Mucosa of rectum (tissue), 2 donors: ENCODE data around the gene MEN1.

Experiments used
- H3K27ac ChIP-seq, 2 donors: one replicate each; pipeline ENCODE4 v1.7.0; 2013; ENCODE audit warnings: inconsistent platforms in 2 of 2, low read depth in 2 of 2, low read length in 2 of 2
- H3K27me3 ChIP-seq, 2 donors: one replicate each; pipeline ENCODE4 v1.7.0; 2013; ENCODE audit warnings: low read length in 2 of 2; ENCODE audit not compliant: control insufficient read depth in 2 of 2, insufficient read depth in 2 of 2
- H3K36me3 ChIP-seq, 2 donors: one replicate each; pipeline ENCODE4 v1.7.0; 2013; ENCODE audit warnings: low read length in 2 of 2; ENCODE audit not compliant: control insufficient read depth in 2 of 2, insufficient read depth in 2 of 2
- H3K4me1 ChIP-seq, 2 donors: one replicate each; pipeline ENCODE4 v1.7.0; 2013; ENCODE audit warnings: low read length in 2 of 2, mild to moderate bottlenecking in 1 of 2; ENCODE audit not compliant: control insufficient read depth in 2 of 2, insufficient read depth in 2 of 2
- H3K4me3 ChIP-seq, 2 donors: one replicate each; pipeline ENCODE4 v1.7.0; 2013; ENCODE audit warnings: low read length in 2 of 2
- H3K9ac ChIP-seq, 2 donors: one replicate each; pipeline ENCODE4 v1.7.0; 2013; ENCODE audit warnings: low read length in 2 of 2, low read depth in 1 of 2, mild to moderate bottlenecking in 1 of 2
- H3K9me3 ChIP-seq, 2 donors: one replicate each; pipeline ENCODE4 v1.7.0; 2013; ENCODE audit warnings: low read length in 2 of 2; ENCODE audit not compliant: control insufficient read depth in 2 of 2
- donor health status: healthy.
- donor health status: Normal muscosa, but diverticular disease.

MEN1 gene

GRCh38 chr11:64760759-64761420 is 49.5 kb downstream of the MEN1 start:
- no peak overlapping the region for H3K9ac ChIP-seq
- H3K4me3 ChIP-seq: no peak overlapping the region
- H3K4me1 ChIP-seq: peaks cover 2 to 25% of the 10 kb centered on the region in 2 donors
- peaks cover 30 to 31% of the 10 kb centered on the region in 2 donors for H3K36me3 ChIP-seq
- no peak overlapping the region for H3K27ac ChIP-seq
- H3K27me3 ChIP-seq: no peaks in the 10 kb centered on the region
- H3K9me3 ChIP-seq: no peaks in the 10 kb centered on the region

- H3K36me3 ChIP-seq: peaks cover 22 to 25% of the 10 kb centered on the region in 2 donors
- no peaks in the 10 kb centered on the region for H3K27me3 ChIP-seq
- H3K4me3 ChIP-seq: no peak within 1 kb of the TSS
- no peaks in the 10 kb centered on the region for H3K9me3 ChIP-seq
- peak within 1 kb of the TSS in 1 of 2 donors; percentile 32 for H3K27ac ChIP-seq
- H3K9ac ChIP-seq: peak within 1 kb of the TSS in 1 of 2 donors; percentile 5
- peaks cover 2 to 24% of the 10 kb centered on the region in 2 donors for H3K4me1 ChIP-seq
Measured at GRCh38 chr11:64759722-64760719, 50.3 kb downstream of the MEN1 start, which contains the start of gene PYGM. Gene PYGM, minus strand, starts transcription at chr11:64759974. Its CDS starts 76 bp downstream, at chr11:64759898.

- peaks cover 2 to 19% of the 10 kb centered on the region in 2 donors for H3K4me1 ChIP-seq
- peak overlapping the region in 1 of 2 donors; percentile 32 for H3K27ac ChIP-seq
- H3K9ac ChIP-seq: peak overlapping the region in 1 of 2 donors; percentile 5
- H3K4me3 ChIP-seq: no peak overlapping the region
- H3K9me3 ChIP-seq: no peaks in the 10 kb centered on the region
- no peaks in the 10 kb centered on the region for H3K27me3 ChIP-seq
- peaks cover 15 to 19% of the 10 kb centered on the region in 2 donors for H3K36me3 ChIP-seq
Measured at GRCh38 chr11:64759131-64759721, 51.1 kb downstream of the MEN1 start.

- peaks cover 8 to 12% of the 10 kb centered on the region in 2 donors for H3K36me3 ChIP-seq
- no peak overlapping the region for H3K27ac ChIP-seq
- H3K4me3 ChIP-seq: no peak overlapping the region
- no peaks in the 10 kb centered on the region for H3K9me3 ChIP-seq
- no peaks in the 10 kb centered on the region for H3K27me3 ChIP-seq
- peaks cover 0 to 12% of the 10 kb centered on the region in 2 donors for H3K4me1 ChIP-seq
- no peak overlapping the region for H3K9ac ChIP-seq
Measured at GRCh38 chr11:64758330-64759079, 51.8 kb downstream of the MEN1 start.

GRCh38 chr11:64757549-64758329 is 52.6 kb downstream of the MEN1 start:
- Histone ChIP-seq H3K27ac (no peak overlapping the region), H3K27me3 (no peaks in the 10 kb centered on the region), H3K4me3 (no peak overlapping the region), H3K36me3 (peaks cover 0 to 5% of the 10 kb centered on the region in 2 donors), H3K4me1 (peaks cover 0 to 6% of the 10 kb centered on the region in 2 donors), H3K9me3 (no peaks in the 10 kb centered on the region), H3K9ac (no peak overlapping the region)

GRCh38 chr11:64755681-64756361 is 54.5 kb downstream of the MEN1 start:
- Histone ChIP-seq H3K9ac (no peak overlapping the region), H3K9me3 (no peaks in the 10 kb centered on the region), H3K4me1 (peaks cover 0 to 5% of the 10 kb centered on the region in 2 donors), H3K27me3 (no peaks in the 10 kb centered on the region), H3K27ac (no peak overlapping the region), H3K36me3 (no peaks in the 10 kb centered on the region), H3K4me3 (no peak overlapping the region)

GRCh38 chr11:64754919-64755662 is 55.3 kb downstream of the MEN1 start:
- Histone ChIP-seq H3K9ac (no peak overlapping the region), H3K4me3 (no peak overlapping the region)

GRCh38 chr11:64754124-64754918 is 56.0 kb downstream of the MEN1 start:
- Histone ChIP-seq H3K36me3 (no peaks in the 10 kb centered on the region), H3K4me3 (no peak overlapping the region), H3K4me1 (no peaks in the 10 kb centered on the region), H3K27me3 (no peaks in the 10 kb centered on the region), H3K9ac (no peak overlapping the region), H3K9me3 (no peaks in the 10 kb centered on the region), H3K27ac (no peak overlapping the region)

More at GRCh38 chr11:64754919-64755662, 55.3 kb downstream of the MEN1 start:
- no peaks in the 10 kb centered on the region for H3K9me3 ChIP-seq
- H3K27me3 ChIP-seq: no peaks in the 10 kb centered on the region
- H3K27ac ChIP-seq: no peak overlapping the region
- H3K36me3 ChIP-seq: no peaks in the 10 kb centered on the region
- H3K4me1 ChIP-seq: no peaks in the 10 kb centered on the region
